ENCODE data around the gene POLR2L.

Gene POLR2L

GRCh38 chr11:818396-819128, 23.8 kb downstream of the POLR2L start, which contains the start of gene PNPLA2:
Gene PNPLA2 (plus strand): TSS chr11:818914. CDS start chr11:819719, 805 bp downstream.
- no peak for DNase-seq
- TF ChIP-seq POLR2A (IDR thresholded peaks at IDR 0.05; ENCODE audit: low read length) (no peak), GATA1 (IDR thresholded peaks at IDR 0.05; ENCODE audit: low read depth, low read length) (no peak)

GRCh38 chr11:816433-816779, 25.9 kb downstream of the POLR2L start:
- no peak for DNase-seq
- TF ChIP-seq POLR2A (IDR thresholded peaks at IDR 0.05; ENCODE audit: low read length): no peak
- no peak for TF ChIP-seq GATA1 (IDR thresholded peaks at IDR 0.05; ENCODE audit: low read depth, low read length)

- no peak for DNase-seq
- TF ChIP-seq POLR2A (IDR thresholded peaks at IDR 0.05; ENCODE audit: low read length): no peak
- TF ChIP-seq GATA1 (IDR thresholded peaks at IDR 0.05; ENCODE audit: low read depth, low read length): no peak
Observed at GRCh38 chr11:815675-816432, 26.5 kb downstream of the POLR2L start.

GRCh38 chr11:813456-814096, 28.8 kb downstream of the POLR2L start:
- DNase-seq: no peak
- TF ChIP-seq POLR2A (IDR thresholded peaks at IDR 0.05; ENCODE audit: low read length): peak; percentile 53
- no peak for TF ChIP-seq GATA1 (IDR thresholded peaks at IDR 0.05; ENCODE audit: low read depth, low read length)

GRCh38 chr11:813072-813455, 29.3 kb downstream of the POLR2L start:
- no peak for TF ChIP-seq POLR2A (IDR thresholded peaks at IDR 0.05; ENCODE audit: low read length)
- no peak for TF ChIP-seq GATA1 (IDR thresholded peaks at IDR 0.05; ENCODE audit: low read depth, low read length)
- DNase-seq: no peak

GRCh38 chr11:812390-812789, 29.9 kb downstream of the POLR2L start:
- DNase-seq: no peak
- TF ChIP-seq POLR2A (IDR thresholded peaks at IDR 0.05; ENCODE audit: low read length) (no peak), GATA1 (IDR thresholded peaks at IDR 0.05; ENCODE audit: low read depth, low read length) (no peak)

- TF ChIP-seq POLR2A (IDR thresholded peaks at IDR 0.05; ENCODE audit: low read length) (no peak), GATA1 (IDR thresholded peaks at IDR 0.05; ENCODE audit: low read depth, low read length) (no peak)
- no peak for DNase-seq
Observed at GRCh38 chr11:811446-812245, 30.7 kb downstream of the POLR2L start.

- TF ChIP-seq GATA1 (IDR thresholded peaks at IDR 0.05; ENCODE audit: low read depth, low read length) (no peak), POLR2A (IDR thresholded peaks at IDR 0.05; ENCODE audit: low read length) (no peak)
- DNase-seq: peak; percentile 78 to 83
Observed at GRCh38 chr11:810040-810567, 32.2 kb downstream of the POLR2L start.

- DNase-seq: peak; percentile 98 to 99
- TF ChIP-seq GATA1 (IDR thresholded peaks at IDR 0.05; ENCODE audit: low read depth, low read length) (no peak), POLR2A (IDR thresholded peaks at IDR 0.05; ENCODE audit: low read length) (peak; percentile 94)
Observed at GRCh38 chr11:809287-810039, 32.9 kb downstream of the POLR2L start, which contains the start of gene RPLP2. Gene RPLP2 (plus strand): TSS chr11:809967. CDS start chr11:810235, 268 bp downstream.

- TF ChIP-seq POLR2A (IDR thresholded peaks at IDR 0.05; ENCODE audit: low read length) (no peak), GATA1 (IDR thresholded peaks at IDR 0.05; ENCODE audit: low read depth, low read length) (no peak)
- peak; percentile 77 for DNase-seq
Observed at GRCh38 chr11:808427-809286, 33.7 kb downstream of the POLR2L start.

GRCh38 chr11:804599-804964, 37.7 kb downstream of the POLR2L start:
- no peak for TF ChIP-seq GATA1 (IDR thresholded peaks at IDR 0.05; ENCODE audit: low read depth, low read length)
- TF ChIP-seq POLR2A (IDR thresholded peaks at IDR 0.05; ENCODE audit: low read length): no peak
- no peak for DNase-seq

All from erythroblast (primary cell).